Measurements from ENCODE around the gene PUS3.
A peak's percentile ranks its signal among the peaks of the same experiment; 100 is the strongest.

Gene PUS3, protein sequence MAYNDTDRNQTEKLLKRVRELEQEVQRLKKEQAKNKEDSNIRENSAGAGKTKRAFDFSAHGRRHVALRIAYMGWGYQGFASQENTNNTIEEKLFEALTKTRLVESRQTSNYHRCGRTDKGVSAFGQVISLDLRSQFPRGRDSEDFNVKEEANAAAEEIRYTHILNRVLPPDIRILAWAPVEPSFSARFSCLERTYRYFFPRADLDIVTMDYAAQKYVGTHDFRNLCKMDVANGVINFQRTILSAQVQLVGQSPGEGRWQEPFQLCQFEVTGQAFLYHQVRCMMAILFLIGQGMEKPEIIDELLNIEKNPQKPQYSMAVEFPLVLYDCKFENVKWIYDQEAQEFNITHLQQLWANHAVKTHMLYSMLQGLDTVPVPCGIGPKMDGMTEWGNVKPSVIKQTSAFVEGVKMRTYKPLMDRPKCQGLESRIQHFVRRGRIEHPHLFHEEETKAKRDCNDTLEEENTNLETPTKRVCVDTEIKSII

DNA sequence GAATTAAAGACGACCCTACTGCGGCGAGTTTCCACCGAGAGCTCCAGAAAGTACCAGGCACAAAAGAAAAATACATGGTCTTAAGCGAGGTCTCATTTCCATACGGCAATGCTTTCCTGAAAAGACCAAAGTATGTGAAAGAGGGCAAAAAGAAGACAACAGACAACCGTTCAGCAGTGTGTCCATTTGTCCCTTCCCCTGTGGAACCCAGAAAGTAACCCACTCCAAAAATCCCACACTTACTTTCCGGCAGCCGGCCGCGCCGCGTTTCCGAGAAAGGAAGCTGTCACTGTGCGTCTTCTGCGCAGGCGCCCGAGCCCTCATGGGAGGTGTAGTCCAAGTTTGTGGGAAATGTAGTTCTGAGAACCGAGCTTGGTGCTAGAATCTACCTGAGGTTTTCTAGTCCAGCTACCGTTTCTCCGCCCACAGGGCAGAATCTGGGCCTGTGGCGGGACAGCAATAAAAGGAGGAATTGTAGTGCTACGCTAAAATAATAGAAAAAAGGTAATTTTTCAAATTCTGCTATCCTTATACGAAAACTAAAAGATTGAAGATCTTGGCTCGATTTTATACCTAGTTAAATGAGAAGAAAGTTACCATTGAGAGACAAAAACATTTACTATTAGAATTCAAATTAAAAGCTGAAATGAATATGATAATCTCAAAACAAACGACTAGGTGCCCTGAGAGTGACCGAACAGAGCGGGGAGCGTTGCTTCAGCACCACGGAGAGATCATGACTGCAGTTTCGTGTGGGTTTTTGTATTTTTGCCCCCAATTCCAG, at the start of gene PUS3:
PUS3 (minus strand) TSS at position 280 of the 784 bp plus-strand sequence. CDS start 6,922 bp downstream, outside the sequence.
- intact Hi-C loops (cut with DNase I; ENCODE audit: low total_unique reads) = no loop called here
- H3K4me3 ChIP-seq = peak within 1 kb of the TSS; percentile 54 to 62
- peaks cover 8 to 17% (median 13%) of the 10 kb centered on the region in 3 donors for H3K36me3 ChIP-seq
- DNase-seq = peak; percentile 91 to 94
- H3K9me3 ChIP-seq = no peaks in the 10 kb centered on the region
- peak within 1 kb of the TSS; percentile 74 to 75 for H3K27ac ChIP-seq
- H3K27me3 ChIP-seq = peaks cover 0 to 27% of the 10 kb centered on the region in 2 donors
- TF ChIP-seq CTCF (IDR thresholded peaks at IDR 0.05) = no peak
- peaks cover 0 to 24% (median 18%) of the 10 kb centered on the region in 4 donors for H3K4me1 ChIP-seq

DNA sequence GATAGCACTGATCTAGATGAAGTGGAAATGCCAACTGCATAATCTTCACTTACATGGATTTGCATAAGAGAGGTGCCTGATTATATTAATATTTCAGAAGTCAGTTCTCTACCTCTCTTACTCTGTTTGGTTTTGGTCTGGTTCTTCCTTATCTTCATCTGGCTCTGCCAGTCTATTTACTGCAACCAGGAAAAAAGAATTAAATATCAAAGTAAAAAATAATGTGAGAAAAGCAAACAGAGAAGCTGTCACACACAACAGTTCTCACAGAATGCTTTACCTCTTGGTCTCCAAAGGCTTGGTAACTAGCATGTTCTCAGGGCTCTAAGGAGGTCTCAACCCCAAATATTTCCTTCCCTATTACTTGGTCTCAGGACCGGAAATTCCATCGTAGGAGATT, 49.6 kb upstream of the PUS3 start:
- Histone ChIP-seq H3K27me3 (peaks cover 0 to 16% of the 10 kb centered on the region in 2 donors), H3K4me3 (no peak overlapping the region), H3K27ac (no peak overlapping the region), H3K9me3 (no peaks in the 10 kb centered on the region), H3K36me3 (no peaks in the 10 kb centered on the region), H3K4me1 (peaks cover 0 to 7% (median 0%) of the 10 kb centered on the region in 4 donors)
- intact Hi-C loops (cut with DNase I; ENCODE audit: low total_unique reads) = no loop called here
- DNase-seq = no peak
- no peak for TF ChIP-seq CTCF (IDR thresholded peaks at IDR 0.05)

DNA sequence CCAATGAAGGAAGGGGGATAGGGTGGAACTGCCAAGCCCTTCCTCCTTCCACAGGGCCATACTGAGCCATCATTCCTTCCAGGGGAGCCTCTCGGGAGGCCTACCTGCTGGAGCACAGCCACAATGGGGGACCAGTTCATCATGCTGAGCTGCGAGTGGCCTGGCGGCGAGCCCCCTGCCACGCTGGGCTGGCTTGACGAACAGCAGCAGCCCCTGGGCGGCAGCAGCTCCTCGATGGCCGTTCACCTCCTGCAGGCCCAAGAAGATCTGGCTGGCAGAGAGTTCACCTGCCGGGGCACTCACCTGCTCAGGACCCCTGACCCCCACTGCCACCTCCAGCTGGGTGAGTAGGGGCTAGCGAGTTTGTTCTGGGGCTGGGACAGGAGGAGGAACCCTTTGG, 48.7 kb upstream of the PUS3 start:
- Histone ChIP-seq H3K4me3 (no peak overlapping the region), H3K36me3 (no peaks in the 10 kb centered on the region), H3K27ac (no peak overlapping the region), H3K4me1 (peaks cover 0 to 7% (median 0%) of the 10 kb centered on the region in 4 donors), H3K27me3 (peaks cover 0 to 16% of the 10 kb centered on the region in 2 donors), H3K9me3 (no peaks in the 10 kb centered on the region)
- intact Hi-C loops (cut with DNase I; ENCODE audit: low total_unique reads) = no loop called here
- no peak for DNase-seq
- no peak for TF ChIP-seq CTCF (IDR thresholded peaks at IDR 0.05)

DNA sequence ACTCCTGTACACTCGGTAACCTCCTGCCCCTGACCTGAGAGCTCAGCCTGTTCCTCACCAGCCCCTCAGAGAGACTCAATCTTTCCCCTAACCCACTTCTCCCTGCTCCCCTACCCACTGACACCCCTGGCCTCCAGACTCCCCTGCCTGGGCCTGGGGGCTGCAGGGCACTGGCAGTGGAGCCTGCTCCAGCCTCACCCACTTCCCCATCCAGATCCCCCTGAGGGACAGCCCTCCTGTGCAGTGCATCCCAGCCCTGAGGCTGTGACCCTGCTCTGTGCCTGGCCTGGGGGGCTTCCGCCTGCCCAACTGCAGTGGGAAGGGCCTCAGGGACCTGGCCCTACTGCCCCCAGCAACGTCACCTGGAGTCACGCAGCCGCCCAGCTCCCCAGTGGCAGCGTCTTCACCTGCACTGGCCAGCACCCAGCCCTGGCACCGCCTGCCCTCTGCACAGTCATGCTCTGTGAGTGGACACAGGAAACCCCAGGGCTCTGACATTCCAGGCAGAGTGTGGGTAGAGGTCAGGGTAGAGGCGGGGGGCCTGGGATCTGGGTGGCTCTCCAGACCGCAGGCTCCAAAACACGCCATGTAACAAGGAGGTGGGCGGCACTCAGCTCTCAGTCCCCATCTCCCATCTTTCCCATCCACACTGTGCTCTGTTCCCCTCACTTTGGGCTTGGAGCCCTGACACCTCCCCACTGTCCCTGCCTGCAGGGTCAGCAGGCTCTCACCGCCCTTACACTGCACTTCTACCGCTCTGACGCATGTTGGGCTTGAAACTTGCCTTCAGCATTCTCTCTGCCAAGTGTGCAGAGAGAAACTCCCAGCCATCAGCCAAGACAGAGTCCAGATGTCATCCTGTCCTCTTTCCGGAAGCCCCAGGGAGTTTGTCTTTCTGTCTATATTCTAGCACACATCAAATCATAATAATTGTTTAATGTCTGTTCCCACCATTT, 48.0 kb upstream of the PUS3 start:
- H3K27ac ChIP-seq = no peak overlapping the region
- H3K27me3 ChIP-seq = peaks cover 0 to 16% of the 10 kb centered on the region in 2 donors
- H3K36me3 ChIP-seq = no peaks in the 10 kb centered on the region
- no peak overlapping the region for H3K4me3 ChIP-seq
- H3K4me1 ChIP-seq = peaks cover 0 to 7% (median 0%) of the 10 kb centered on the region in 4 donors
- TF ChIP-seq CTCF (IDR thresholded peaks at IDR 0.05) = no peak
- no peaks in the 10 kb centered on the region for H3K9me3 ChIP-seq
- intact Hi-C loops (cut with DNase I; ENCODE audit: low total_unique reads) = no loop called here
- DNase-seq = no peak

GRCh38 chr11:125950178-125950490, 47.1 kb upstream of the PUS3 start:
- DNase-seq = no peak
- Histone ChIP-seq H3K27me3 (peaks cover 0 to 16% of the 10 kb centered on the region in 2 donors), H3K27ac (no peak overlapping the region), H3K36me3 (no peaks in the 10 kb centered on the region), H3K9me3 (no peaks in the 10 kb centered on the region), H3K4me1 (peaks cover 0 to 7% (median 0%) of the 10 kb centered on the region in 4 donors), H3K4me3 (no peak overlapping the region)
- no peak for TF ChIP-seq CTCF (IDR thresholded peaks at IDR 0.05)
- intact Hi-C loops (cut with DNase I; ENCODE audit: low total_unique reads) = no loop called here

All from tibial artery (tissue), 4 donors.